Fibroblast of lung (primary cell): ENCODE measurements around the gene COL8A1. TPM values are rescaled to one million over a fixed set of nuclear protein-coding genes. Genes with fewer than 3 reads are reported as not detected.

Experiments used
- DNase-seq, 2 donors: peaks; one replicate each; pipeline versions ENCODE4 v3.0.0 to v3.0.0-alpha.2; 2010; ENCODE audit warnings: low read depth in 2 of 2
- H2AFZ ChIP-seq: 2 replicates; pipeline ENCODE4 v1.5.1; 2012; ENCODE audit warnings: low read length, control low read depth, inconsistent platforms
- H3K27ac ChIP-seq: 2 replicates; pipeline ENCODE4 v1.5.1; 2011; ENCODE audit warnings: low read length, control low read depth; ENCODE audit not compliant: insufficient read depth
- H3K27me3 ChIP-seq: 2 replicates; pipeline ENCODE4 v1.5.1; 2011; ENCODE audit warnings: mild to moderate bottlenecking, low read length; ENCODE audit not compliant: control insufficient read depth, insufficient read depth
- H3K36me3 ChIP-seq: 2 replicates; pipeline ENCODE4 v1.5.1; 2011; ENCODE audit warnings: low read length; ENCODE audit not compliant: control insufficient read depth, insufficient read depth
- H3K4me1 ChIP-seq: 2 replicates; pipeline ENCODE4 v1.5.1; 2011; ENCODE audit warnings: low read length; ENCODE audit not compliant: control insufficient read depth, insufficient read depth; ENCODE audit errors: extremely low read depth
- H3K4me2 ChIP-seq: 2 replicates; pipeline ENCODE4 v1.5.1; 2011; ENCODE audit warnings: low read length, control low read depth; ENCODE audit not compliant: insufficient read depth; ENCODE audit errors: extremely low read depth
- H3K4me3 ChIP-seq, 4 experiments: fragments of 200-600 bp in 1 of 4; sonication (generic) in 1 of 4; replicated peaks in 1 of 4; 2 replicates each; pipeline ENCODE4 v1.5.1; 2011 to 2016; ENCODE audit warnings: low read length in 4 of 4, low read depth in 3 of 4, mild to moderate bottlenecking in 3 of 4, control low read depth in 2 of 4, inconsistent platforms in 1 of 4, mixed read lengths in 1 of 4; ENCODE audit not compliant: insufficient read depth in 1 of 4; ENCODE audit errors: control extremely low read depth in 1 of 4
- H3K79me2 ChIP-seq: 2 replicates; pipeline ENCODE4 v1.5.1; 2012; ENCODE audit warnings: mild to moderate bottlenecking, low read length, inconsistent platforms; ENCODE audit not compliant: control insufficient read depth, insufficient read depth
- H3K9ac ChIP-seq: 2 replicates; pipeline ENCODE4 v1.5.1; 2011; ENCODE audit warnings: mild to moderate bottlenecking, low read length, control low read depth; ENCODE audit not compliant: insufficient read depth
- H3K9me3 ChIP-seq: 2 replicates; pipeline ENCODE4 v1.5.1; 2012; ENCODE audit warnings: low read depth, low read length; ENCODE audit not compliant: control insufficient read depth, insufficient read depth
- H4K20me1 ChIP-seq: 2 replicates; pipeline ENCODE4 v1.5.1; 2011; ENCODE audit warnings: low read length; ENCODE audit not compliant: control insufficient read depth, insufficient read depth; ENCODE audit errors: extremely low read depth
- CTCF ChIP-seq, 2 donors: IDR thresholded peaks in 1 of 2; conservative IDR thresholded peaks in 1 of 2; 1 replicate in 1 of 2; 2 replicates in 1 of 2; pipeline ENCODE4 v1.5.1; 2011 to 2012; ENCODE audit warnings: low read length in 2 of 2, control low read depth in 1 of 2, inconsistent platforms in 1 of 2, low read depth in 1 of 2, mild to moderate bottlenecking in 1 of 2
- EZH2 ChIP-seq: IDR thresholded peaks from 2 replicates; pipeline ENCODE4 v1.5.1; 2012; ENCODE audit warnings: low read length, control low read depth, mild to moderate bottlenecking; ENCODE audit errors: missing control alignments
- polyA plus RNA-seq, 2 donors: library from polyadenylated mRNA; depleted of rRNA in 1 of 2; stranded (reverse) in 1 of 2; unstranded in 1 of 2; fragments of >200 nt; gene quantifications; 2 replicates each; pipeline ENCODE4 v1.2.1, GENCODE V29; 2011 to 2012; ENCODE audit warnings: missing spikeins in 1 of 2
- total RNA-seq: library from RNA; depleted of rRNA; stranded (reverse); fragments of >200 nt; gene quantifications from 2 replicates; pipeline ENCODE4 v1.2.1, GENCODE V29; 2014

Gene COL8A1
- total and polyA plus RNA-seq, 2 donors (not counting 1 experiment from before 2014, with no cell fraction given): 85.4 to 215 TPM

GRCh38 chr3:99614768-99615167 lies 23.6 kb upstream of the COL8A1 start:
- no peak for TF ChIP-seq EZH2
- no peak for TF ChIP-seq CTCF (conservative IDR thresholded peaks at IDR 0.05 in 1 of 2, IDR thresholded peaks at IDR 0.05 in 1 of 2; ENCODE audit: low read depth in 1 of 2, low read length in 2 of 2)
- Histone ChIP-seq H2AFZ (no peak overlapping the region), H3K4me2 (no peak overlapping the region), H3K27me3 (no peaks in the 10 kb centered on the region), H3K36me3 (no peaks in the 10 kb centered on the region), H4K20me1 (no peaks in the 10 kb centered on the region), H3K9ac (no peak overlapping the region), H3K27ac (no peak overlapping the region), H3K79me2 (no peaks in the 10 kb centered on the region), H3K9me3 (no peaks in the 10 kb centered on the region), H3K4me3 (no peak overlapping the region), H3K4me1 (no peaks in the 10 kb centered on the region)
- no peak for DNase-seq

- Histone ChIP-seq H3K27ac (no peak overlapping the region), H3K36me3 (no peaks in the 10 kb centered on the region), H3K27me3 (no peaks in the 10 kb centered on the region), H3K4me3 (no peak overlapping the region), H2AFZ (no peak overlapping the region), H4K20me1 (no peaks in the 10 kb centered on the region), H3K9ac (no peak overlapping the region), H3K4me2 (no peak overlapping the region), H3K4me1 (peaks cover under 1% of the 10 kb centered on the region), H3K79me2 (no peaks in the 10 kb centered on the region), H3K9me3 (no peaks in the 10 kb centered on the region)
- no peak for TF ChIP-seq EZH2
- TF ChIP-seq CTCF (conservative IDR thresholded peaks at IDR 0.05 in 1 of 2, IDR thresholded peaks at IDR 0.05 in 1 of 2; ENCODE audit: low read depth in 1 of 2, low read length in 2 of 2): peak in 1 of 2 donors; percentile 12
- DNase-seq: no peak
These were observed 18.2 kb upstream of the COL8A1 start for GRCh38 chr3:99620077-99620767.

- no peak overlapping the region for H3K4me3 ChIP-seq
- H2AFZ ChIP-seq: no peak overlapping the region
- no peaks in the 10 kb centered on the region for H3K79me2 ChIP-seq
- H4K20me1 ChIP-seq: no peaks in the 10 kb centered on the region
- H3K9me3 ChIP-seq: no peaks in the 10 kb centered on the region
- H3K27me3 ChIP-seq: no peaks in the 10 kb centered on the region
- no peak overlapping the region for H3K9ac ChIP-seq
- DNase-seq: no peak
- no peak overlapping the region for H3K4me2 ChIP-seq
- peaks cover 4% of the 10 kb centered on the region for H3K4me1 ChIP-seq
- no peak overlapping the region for H3K27ac ChIP-seq
- H3K36me3 ChIP-seq: no peaks in the 10 kb centered on the region
- TF ChIP-seq EZH2 (no peak), CTCF (conservative IDR thresholded peaks at IDR 0.05 in 1 of 2, IDR thresholded peaks at IDR 0.05 in 1 of 2; ENCODE audit: low read depth in 1 of 2, low read length in 2 of 2) (no peak)
These were observed 17.4 kb upstream of the COL8A1 start for GRCh38 chr3:99620976-99621375.
